HG02885 (cell line): Measurements from ENCODE around the gene REXO1.

Source experiments
- ATAC-seq: cut with Tn5 transposase; IDR thresholded peaks from one replicate; pipeline ENCODE4 v1.9.1; 2021; ENCODE audit warnings: mild to moderate bottlenecking; ENCODE audit not compliant: unreplicated experiment, poor library complexity

REXO1 gene

DNA sequence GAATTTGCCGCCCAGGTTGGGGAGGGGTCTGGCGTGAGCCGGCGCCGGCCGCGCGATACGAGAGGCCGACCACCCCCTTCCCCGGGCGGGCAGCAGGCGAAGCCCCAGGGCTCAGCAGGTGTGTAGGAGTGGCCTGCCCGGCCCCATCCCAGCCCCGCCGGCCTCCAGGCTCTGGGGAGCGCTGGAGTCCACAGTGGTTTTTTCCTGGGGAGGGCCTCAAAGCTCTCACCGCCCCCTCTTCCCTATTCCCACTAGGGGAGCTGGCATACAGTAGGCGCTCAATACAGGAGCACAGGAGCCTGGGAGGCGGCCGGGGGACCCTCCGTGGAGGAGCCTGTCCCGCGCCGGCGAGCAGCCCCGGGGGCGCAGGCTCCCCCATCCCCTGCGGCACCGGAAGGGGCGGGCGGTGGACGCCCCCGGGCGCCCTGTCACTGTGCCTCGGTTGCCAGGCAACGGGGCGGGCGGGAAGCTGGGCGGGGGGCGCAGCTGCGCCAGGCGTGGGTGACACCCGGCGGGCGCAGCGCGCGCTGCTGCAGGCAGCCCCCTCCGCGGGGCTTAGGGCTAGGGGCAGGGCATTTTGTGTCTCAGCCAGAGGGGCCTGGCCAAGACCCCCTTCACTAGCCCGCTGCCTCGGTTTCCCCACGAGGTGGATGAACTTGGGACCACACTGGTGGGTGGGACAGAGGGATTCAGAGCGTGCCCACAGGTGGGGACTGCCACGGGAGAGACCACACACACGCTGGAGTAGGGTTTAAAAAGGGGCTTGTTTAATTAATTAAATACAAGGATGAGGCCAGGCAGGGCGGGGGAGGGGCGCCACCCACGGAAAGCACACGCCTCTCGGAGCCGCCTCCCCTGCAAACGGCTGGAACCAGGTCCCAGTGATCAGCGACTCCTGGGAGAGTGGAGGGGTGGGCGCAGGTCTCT lies 3.6 kb upstream of the REXO1 start:
- no peak for ATAC-seq

DNA sequence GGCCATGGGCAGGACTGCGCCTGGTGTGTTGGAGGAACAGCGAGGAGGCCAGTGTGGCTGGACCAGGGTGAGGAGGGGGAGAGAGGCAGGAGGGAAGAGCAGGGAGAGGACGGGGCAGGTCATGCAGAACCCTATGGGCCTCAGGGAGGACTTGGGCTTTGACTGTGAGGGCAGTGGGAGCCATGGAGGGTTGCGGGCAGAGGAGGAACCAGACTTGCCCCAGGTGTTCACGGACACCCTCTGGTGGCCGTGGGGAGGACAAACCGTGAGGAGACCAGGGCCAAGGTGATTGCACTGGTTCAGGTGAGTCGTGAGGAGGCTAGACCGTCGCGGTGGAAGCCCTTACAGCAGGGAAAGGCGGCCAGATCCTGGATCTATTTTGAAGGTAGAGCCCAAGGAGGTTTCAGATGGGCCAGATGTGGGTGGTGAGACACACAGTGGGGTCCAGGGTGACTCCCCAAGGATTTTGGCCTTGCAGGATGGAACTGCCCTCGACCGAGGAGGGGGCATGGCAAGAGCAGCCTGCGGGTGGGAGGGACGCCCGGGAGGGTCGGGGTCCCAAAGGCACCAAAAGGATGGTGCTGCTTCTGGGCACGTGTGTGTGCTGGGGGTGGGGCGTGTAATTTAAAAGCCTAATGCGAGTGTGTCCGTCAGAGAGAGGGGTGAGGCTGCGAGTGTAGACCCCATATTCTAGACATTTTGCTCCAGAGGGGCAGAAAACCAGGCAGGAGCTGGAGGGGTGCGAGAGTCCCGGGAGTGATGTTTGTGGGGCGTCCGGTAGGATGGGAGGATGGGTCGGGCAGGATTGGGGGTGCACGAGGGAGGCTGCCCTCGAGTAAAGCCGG lies 2.7 kb upstream of the REXO1 start:
- no peak for ATAC-seq

DNA sequence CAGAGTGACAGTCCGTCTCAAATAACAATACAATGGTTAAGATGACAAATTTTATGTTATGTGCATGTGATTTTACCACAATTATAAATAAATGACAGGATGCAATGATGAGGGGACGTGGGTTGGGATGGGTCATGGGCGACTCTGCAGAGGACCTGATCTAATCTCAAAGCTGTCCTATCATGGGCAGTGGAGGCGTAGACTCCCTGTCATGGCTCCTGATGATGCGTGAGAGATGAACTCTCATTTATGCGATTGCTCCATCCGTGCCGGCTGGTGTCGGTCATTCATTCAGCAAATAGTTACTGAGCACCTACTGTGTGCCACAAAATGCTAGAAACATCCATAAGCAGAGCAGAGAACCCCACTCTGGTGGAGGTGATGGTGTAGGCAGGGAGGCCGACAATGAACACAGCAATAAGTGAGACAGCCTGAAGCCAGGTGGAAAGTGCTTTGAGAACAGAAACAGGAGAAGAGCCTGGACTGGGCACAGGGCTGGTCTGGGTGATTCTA lies 1.7 kb upstream of the REXO1 start:
- no peak for ATAC-seq

DNA sequence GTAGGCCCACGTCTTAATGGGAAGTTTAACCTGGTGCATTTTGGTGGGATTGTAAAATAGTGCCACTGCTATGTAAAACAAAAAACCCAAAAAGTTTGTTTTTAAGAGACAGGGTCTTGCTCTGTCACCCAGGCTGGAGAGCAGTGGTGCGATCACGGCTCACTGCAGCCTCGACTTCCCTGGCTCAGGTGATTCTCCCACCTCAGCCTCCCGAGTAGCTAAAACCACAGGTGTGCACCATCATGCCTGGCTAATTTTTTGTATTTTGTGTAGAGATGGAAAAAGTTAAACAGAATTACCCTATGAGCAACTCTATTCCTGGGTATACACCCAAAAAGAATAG lies 820 bp upstream of the REXO1 start:
- ATAC-seq: no peak

DNA sequence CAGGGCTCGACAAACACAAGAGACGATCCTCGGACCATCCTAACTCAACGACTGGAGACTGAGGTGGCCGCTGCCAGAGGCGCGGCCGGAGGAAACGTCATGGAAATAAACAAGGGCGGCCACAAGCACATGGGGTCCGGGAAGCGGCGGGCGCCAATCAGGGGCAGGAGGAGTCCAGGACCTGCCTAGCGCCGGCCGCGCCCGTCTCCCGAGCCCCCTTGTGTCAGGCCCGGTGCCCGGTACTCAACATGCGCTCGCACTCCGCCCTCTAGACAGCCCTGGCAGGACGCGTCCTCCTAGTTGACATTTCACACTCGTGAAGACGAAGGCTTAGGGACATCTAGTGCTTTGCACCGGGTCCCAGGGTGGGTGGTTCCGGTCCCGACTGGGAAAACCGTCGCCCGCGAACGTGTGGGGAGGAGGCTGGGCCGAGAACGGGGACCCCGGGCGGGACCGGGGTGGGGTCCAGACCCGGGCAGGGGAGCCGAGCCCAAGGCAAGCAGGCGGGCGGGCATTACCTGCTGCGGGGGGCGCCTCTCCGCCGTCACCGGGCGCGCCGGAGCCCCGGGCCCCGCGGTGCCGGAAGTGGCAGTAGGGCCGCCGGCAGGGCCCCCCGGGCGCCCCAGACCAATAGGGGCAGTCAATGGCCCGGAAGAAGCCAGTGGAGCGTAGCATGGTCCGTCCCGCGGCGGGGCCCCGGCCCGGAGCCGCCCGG lies 442 bp downstream of the REXO1 start:
- peak; percentile 36 for ATAC-seq

DNA sequence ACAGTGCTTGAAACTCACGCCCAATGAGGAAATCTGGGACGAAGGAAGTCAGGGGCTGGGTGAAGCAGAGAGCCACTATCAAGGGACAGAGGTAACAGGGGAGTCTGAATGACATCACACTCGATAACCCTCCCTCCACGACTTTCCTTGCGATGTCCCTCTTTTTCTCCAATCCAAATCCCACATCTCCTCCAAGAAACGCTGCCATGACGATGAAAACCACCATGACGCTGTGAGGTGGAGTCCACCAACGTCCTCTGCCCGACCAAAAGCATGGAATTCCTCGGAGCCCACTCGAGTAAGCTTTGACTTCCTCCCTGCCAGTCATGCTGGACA lies 967 bp downstream of the REXO1 start:
- no peak for ATAC-seq

GRCh38 chr19:1846517-1847204 lies 1.6 kb downstream of the REXO1 start:
- ATAC-seq: no peak

DNA sequence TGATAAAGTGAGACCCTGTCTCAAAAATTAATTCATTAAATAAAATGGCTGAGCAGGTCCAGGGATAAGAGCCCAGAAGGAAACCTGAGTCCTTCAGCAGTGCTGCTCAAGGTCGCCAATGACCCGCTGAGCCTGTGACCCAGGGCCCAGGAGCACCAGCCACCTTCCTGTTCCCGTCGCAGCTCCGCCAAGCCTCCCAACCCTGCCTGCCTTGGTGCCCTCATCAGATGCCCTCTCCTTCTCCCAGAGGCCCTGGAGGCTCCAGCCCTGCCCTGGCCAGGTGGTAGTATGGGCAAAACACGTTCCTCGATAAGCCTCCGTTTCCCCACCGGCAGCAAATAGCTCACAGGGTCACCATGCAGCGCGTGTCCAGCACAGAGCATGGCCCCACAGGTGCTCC lies 2.6 kb downstream of the REXO1 start:
- ATAC-seq: no peak

DNA sequence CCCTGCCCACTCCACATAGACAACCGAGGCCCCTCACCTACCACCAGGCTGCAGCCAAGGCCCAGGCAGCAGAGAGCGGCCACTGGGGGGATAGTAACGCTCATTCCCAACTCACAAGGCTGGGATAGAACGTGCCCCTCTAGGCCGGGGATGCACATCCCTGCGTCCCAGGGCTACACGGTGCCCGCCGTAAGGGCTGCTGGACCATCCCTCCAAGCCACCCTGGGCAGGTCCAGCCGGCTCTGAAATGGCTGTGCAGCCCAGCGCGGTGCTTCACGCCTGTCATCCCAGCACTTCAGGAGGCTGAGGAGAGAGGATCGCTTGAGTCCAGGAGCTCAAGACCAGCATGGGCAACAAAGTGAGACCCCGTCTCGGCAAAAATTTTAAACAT lies 3.2 kb downstream of the REXO1 start:
- no peak for ATAC-seq

DNA sequence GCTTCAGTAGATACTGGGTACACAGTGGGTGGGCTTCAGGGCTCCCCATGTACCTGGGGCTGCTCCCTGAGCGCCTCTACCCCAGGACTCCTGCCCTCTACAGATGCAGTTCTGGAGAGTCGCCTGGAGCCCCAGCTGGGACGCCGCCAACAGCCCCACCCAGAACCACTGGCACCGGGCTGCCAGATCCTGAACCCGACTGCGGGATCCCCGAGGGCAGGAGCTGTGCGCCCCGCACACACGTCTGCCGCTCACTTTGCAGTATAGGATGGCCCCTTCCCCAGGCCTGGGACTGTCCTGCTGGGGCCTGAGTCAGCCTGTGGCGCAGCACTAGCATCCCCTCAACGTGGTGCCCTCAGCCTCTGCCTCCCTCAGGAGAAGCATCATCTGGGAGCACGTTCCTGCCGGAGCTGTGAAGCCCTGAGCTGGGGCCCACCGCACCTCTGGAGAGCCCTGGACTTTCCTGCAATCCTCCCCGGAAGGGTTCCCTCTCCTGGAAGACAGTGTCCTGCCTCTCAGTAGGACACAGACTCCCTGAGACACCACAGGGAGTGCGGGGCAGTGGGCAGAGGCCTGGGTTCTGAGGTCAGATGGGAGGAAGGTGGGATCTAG lies 3.7 kb downstream of the REXO1 start:
- no peak for ATAC-seq

DNA sequence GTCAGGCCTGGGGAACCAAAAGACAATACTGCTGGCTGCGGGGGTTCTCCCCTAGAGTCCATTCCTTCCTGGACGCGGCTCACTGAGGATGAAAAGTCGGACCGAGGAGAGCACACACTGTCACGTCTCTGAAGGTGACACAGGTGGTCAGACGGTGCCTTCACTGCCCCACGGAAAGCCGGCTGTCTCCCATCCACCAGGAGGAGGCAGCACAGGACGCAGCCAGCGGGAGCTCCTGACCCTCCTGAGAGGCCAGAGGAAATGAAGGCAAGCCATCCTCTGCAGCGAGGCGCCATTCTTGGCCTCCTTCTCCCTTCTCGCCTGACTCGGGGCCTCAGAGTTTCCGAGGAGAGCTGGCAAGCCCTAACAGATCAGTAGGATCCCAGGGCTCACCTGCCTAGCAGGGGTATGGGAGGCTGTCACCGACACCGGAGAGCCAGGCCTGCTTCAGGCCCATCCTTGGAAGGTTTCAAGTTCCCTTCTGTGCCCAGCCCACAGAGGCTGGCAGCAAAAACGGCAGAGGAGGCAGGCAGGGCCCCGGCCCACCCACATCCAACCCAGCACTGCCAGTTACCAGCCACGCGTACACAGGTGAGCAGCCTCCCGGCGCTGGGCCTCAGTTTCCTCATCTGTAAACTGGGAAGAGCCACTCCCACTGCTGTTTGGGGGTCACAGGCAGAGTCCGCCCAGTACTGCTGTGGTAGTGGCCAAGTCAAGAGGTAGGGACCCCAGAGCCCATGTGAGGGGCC lies 4.5 kb downstream of the REXO1 start:
- no peak for ATAC-seq

GRCh38 chr19:1843116-1843515 lies 5.2 kb downstream of the REXO1 start:
- ATAC-seq: no peak

DNA sequence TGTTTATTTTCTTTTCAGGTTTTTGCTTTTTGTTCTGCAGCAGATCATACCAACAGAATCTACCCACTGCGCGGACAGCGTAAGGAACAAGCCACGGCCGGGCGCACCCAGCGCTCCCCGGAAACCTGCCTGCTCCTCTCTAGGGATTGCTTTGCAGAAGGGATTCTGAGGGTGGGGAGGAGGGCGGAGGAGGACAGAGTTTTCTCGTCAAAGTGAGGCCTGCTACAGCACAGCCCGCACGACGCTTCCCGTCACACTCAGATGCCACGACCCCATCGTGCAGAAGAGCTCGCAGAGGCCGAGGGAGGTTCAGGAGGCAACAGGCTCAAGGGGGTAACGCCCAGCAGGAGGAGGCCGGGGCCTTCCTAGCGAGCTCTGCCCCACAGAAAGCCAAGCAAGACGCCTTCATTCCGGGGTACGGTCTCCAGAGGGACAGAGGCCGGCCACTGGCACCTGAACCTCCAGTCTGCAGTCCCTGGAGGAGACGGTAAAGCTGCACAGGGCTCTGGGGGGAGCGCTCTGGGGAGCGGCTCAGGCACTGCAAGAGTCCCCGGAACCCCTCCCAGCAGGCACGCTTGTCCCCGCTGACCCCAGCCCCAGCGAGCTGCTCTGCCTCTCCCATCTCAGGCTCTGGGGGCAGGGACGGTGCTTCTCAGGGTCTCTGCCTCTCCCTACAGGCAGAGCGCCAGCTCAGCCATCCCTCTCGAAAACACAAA lies 6.9 kb downstream of the REXO1 start:
- ATAC-seq: no peak

GRCh38 chr19:1840541-1841115 lies 7.7 kb downstream of the REXO1 start:
- no peak for ATAC-seq

DNA sequence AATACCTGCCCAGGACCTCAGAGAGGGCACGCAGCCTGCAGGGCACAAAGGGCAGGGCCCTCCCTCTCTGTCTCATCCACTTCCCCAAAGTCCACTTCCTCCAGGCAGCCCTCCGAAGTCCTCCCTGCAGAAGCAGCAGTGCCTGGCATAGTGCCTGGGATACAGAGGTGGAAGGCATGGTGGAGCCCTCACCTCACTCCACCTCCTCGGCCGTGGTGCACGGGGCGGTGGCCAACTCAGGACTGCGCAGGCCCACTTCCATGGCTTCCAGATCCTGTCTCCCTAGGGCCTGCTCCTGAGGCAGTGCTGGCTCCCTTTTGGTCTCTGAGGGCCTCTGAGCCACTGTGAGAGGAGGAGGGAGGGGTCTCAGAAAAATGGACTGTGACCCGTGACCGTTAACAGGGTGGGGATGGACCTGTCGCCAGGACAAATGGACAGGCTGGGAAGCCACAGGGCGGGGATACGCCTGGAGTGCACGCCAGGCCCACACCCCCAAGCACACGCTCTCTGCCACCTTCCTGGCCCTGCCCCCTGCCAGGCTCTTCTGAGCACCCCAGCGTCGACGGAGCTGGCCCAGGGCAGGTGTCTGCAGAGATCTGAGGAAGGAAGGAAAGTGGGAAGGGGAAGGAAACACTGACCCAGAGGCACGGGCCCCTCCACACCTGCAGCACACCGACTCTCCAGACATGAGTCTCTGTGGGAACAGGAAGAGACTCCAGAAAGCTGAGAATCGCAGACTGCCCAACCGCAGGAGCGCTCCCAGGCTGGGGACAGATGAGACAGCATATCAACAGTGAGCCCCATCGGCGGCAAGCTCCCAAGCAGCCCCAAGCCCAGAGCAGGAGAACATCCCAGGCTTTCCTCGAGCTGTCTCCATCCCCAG lies 8.4 kb downstream of the REXO1 start:
- no peak for ATAC-seq

DNA sequence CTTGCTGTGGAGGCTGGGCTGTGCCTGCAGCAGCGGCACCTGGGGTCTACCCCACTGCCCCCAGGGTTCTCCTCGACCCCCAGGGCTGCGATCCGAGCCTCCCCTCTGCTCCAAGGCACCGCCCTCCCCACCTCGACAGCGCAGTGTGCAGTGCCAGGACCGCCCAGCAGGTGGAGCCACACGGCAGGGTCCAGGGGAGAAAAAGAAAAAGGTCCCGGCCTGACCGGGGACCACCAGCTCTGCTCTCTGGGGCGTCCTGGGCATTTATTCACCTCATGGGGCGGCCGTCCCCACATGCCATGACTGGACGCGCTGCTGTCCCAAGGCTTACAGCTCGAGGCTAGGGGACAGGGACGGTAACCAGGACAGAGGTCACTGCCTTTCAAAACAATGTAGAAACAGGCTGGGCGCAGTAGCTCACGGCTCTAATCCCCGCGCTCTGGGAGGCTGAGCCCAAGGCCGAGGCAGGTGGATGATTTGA lies 10.6 kb downstream of the REXO1 start:
- ATAC-seq: no peak

- no peak for ATAC-seq
These were observed 11.1 kb downstream of the REXO1 start for GRCh38 chr19:1837222-1837565.
